HG02852 (cell line): Measurements from ENCODE around the gene OPRL1.

Source experiments
- ATAC-seq: cut with Tn5 transposase; IDR thresholded peaks from one replicate; pipeline ENCODE4 v1.9.1; 2021; ENCODE audit warnings: mild to moderate bottlenecking, moderate library complexity; ENCODE audit not compliant: unreplicated experiment

OPRL1 gene

DNA sequence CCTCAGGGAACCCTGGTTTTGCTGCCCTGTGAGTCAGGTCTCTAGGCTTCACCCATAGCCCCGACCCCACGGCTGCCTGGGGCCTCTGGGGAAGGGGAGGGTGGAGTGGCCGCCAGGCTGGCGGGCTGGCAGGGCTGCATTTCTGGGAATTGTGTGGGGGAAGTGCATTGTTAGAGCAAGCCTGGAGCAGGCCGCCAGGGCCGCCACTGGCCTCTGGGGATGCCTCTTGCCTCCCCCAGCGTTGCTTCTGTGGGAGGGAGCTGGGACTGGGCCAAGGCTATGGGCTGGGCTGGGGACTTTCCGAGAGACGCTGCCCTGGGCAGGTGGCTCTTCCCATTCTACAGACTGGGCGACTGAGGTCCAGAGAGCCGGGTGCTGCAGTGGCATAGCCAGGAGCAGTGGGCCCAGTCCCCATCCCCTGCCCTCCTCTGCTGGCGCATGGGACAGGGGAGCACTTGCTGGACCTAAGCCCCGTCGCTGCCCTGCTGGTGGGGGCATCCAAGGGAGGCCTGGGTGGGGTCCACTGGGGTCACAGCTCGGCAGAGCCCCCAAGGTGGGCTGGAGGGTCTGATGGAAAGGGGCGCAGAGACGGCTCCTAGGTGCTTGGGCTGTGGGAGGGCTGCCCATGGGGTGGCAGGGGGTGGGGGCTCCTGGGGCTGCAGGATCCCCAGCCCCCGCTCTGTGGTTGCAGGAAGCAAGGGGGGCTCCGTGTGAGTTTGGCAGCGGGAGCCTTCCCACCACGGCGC is 23.8 kb upstream of the OPRL1 start:
- ATAC-seq, result no peak

DNA sequence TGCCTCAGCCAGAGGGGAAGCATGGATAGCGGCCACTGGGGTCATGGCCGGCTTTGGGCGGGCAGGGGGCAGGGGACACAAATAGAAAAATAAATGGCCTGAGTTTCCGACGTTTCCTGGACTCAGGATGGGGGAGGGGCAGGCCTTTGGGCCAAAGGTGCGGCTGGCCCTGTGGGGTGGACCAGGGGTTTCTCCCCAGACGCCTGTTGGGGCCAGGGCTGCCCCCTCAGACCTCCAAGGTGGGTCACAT is 23.3 kb upstream of the OPRL1 start:
- no peak for ATAC-seq

DNA sequence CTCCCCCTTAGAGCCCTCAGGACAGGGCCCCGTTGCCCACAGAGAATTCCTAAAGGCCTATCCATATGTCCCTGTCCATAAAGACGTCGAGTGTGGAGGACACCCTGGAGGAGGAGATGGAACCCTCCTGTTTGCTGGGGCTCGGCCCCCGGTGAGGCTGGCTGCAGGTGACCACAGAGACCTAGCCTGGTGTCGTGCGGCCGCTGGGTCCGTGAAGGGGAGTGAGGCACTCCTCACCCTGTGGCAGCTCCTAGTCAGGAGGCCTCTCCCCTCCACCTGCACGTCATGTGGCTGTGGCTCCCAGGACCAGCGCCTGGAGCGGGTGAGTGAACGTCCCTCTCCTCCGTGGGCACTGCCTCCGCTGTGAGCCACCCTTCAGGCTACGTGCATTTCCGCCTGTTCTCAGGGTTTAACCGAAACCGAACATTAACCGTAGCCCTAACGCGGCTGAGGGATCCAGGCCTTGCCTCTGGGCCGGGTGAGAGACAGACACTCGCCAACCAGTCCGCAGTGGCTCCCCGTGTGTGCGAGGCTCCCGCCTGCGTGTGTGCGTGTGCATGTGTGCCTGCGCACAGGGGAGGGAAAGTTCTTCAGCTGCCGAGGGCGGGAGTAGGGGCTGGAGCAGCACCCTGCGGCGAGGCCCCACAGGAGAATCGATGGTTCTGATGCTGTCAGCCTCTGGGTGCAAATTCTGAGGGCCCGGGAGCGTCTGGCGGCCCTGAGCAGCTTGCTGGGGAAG is 22.8 kb upstream of the OPRL1 start:
- no peak for ATAC-seq

DNA sequence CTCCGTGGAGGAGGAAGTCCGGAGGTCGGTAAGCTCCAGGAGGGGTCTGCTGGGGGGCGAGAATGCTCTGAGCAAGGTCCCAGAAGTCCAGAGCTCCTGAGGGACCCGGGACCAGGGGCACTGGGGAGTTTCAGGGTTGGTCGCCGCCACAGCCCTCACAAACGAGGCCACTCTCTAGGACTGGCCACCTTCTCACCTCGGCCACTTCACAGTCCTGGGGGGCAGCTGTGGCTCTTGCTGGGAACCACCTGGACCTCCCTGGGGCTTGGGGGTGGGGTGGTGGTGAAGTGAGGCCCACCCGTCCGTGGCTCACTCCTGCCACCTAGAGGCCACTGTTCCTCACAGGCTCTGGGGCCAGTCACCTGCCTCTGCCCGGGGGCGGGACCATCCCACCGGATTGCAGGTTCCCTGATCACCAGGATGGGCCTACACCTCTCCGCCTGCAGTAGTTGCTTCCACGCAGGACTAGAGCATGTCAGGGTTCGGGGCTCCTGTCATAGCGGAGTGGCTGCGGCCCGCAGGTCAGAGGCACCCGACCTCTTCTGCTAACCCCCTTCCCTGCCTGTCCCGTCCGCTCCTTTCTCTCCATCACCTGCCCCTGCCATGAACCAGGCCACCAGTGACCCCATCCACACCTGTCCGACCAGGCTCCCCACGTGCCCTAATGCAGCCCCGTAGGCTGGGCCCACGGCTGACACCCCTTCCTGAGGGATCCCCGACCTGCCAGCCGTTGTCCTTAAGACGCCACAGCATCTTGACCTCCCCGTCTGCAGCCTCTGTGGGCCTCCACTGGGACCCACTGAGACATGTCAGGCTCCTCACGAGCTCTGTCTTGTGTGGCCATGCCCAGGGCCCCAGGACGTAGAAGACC is 22.0 kb upstream of the OPRL1 start:
- no peak for ATAC-seq

DNA sequence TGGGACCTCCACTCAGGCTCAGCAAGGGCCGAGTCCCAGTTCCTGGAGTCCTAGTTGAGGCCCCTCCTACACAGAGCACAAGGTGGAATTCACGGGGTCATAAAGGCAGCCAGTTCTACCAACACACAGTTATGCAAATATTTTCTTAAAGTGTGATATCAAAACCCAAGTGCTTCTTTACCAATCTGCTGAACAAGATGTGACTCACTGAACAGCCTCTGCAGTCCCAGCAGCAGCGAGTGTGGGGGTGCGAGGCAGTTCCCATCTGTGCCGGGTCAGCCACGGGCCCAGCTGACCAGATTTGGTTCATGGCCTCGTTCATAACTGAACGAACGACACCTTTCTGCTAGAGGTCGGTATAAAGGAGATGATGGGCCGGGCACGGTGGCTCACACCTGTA is 21.3 kb upstream of the OPRL1 start:
- ATAC-seq, result no peak

DNA sequence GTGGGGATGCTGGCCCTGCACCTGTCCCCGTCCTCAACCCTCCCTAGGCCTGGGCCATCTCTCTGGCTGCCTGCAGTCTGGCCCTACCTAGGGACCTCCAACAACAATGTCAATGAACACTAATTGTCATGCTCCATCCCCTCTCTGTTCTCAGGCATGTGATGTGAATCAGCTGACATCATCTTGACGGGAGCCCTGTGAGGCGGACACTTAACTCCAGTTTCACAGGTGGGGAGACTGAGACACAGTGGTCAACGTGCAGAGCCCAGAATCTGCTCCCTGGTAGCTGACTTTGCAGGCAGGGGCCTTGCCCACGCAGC is 17.6 kb upstream of the OPRL1 start:
- ATAC-seq, result no peak

DNA sequence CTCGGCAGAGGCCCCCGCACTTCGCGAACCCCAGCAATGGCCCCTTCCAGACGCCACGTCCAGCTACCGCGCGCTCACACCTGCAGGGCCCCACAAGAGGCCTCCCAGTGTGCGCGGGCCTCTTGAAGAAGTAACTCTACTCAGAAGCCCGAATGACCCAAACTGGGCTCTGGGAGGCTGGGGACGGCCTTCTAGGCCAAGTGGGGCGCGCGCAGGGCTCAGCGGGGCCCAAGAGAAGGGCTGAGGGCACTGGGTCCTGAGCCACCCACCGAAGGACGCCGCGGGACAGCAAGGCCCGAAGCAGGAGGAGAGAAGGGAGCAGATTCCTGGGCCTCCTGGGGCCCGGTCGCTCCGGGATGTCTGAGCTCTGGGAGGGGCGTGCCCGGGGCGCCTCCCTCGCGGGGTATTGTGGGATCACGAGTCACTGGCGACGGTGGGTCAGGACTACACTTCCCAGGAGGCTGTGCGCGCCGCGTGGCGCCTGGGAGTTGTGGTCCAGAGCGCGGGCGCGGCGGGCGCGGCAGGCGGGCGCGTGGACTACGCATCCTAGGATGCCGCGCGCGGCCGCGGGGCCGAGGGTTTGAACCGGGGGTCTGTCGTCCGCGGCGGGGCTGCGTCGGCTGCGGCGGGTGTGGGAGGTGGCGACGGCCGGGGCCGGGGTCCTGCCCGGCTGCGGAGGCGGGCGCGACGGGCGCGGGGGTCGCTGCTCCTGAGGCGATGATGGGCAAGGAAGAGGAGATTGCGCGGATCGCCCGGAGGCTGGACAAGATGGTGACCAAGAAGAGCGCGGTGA is 17.1 kb upstream of the OPRL1 start, which contains the start of gene TCEA2:
TCEA2 (plus strand) TSS at position 603 of the 793 bp plus-strand sequence; CDS start at position 718, 115 bp downstream.
- ATAC-seq, result peak; percentile 89

GRCh38 chr20:64063389-64064144 is 16.3 kb upstream of the OPRL1 start:
- ATAC-seq, result no peak

GRCh38 chr20:64064145-64064698 is 15.7 kb upstream of the OPRL1 start:
- no peak for ATAC-seq

GRCh38 chr20:64065062-64065973 is 14.6 kb upstream of the OPRL1 start:
- no peak for ATAC-seq

DNA sequence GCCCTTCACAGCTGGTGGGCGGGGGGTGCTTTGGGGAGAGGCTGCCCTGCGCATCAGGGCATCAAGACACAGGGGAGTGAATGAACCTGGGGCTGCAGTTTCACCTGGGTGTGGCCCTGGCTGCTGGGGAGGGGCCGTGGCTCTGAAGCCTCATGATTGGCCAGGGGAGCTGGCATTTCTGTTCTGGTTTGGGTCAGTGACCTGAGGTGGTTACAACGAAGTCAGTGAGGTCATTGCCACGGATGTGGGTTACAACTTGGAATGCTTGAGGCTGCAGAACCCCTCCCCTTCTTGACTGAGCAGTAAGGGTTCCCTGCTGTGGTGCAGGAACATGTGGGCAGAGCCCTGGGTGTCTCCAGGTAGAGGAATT is 13.9 kb upstream of the OPRL1 start:
- ATAC-seq, result no peak

DNA sequence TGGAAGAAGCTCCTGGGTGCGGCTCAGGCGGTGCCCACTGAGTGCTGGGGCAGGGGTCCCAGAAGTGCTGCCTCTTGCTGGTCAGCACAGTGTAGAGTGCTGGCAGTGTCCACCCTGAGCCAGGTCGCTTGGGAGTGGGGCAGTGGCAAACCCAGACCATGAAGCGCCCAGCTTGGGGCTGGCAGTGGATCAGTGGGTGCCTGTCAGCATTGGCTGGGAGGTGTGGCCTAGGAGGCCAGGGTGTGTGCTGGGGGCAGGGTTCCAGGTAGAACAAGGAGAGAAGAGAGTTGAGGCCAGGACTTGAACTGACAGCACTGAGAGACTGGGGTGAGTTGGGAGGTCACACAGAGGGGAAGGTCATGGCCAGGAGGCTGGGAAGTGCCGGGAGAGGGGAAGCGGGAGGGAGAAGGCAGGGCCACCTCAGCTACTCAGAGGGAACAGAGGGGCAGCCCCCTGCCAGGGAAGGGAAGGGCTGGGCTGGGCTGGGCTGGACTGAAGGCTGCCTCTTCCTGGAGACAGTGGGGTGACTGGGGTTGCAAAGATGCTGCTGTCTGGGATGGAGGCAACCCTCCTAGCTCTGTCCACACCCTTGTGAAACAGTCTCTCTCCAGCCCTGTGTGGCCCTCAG is 12.8 kb upstream of the OPRL1 start:
- ATAC-seq, result no peak

- ATAC-seq, result no peak
Observed at GRCh38 chr20:64067733-64068307, 12.1 kb upstream of the OPRL1 start.

GRCh38 chr20:64068386-64069208 is 11.3 kb upstream of the OPRL1 start:
- no peak for ATAC-seq

- no peak for ATAC-seq
Observed at GRCh38 chr20:64069209-64069613, 10.7 kb upstream of the OPRL1 start.

- no peak for ATAC-seq
Observed at GRCh38 chr20:64069614-64070243, 10.2 kb upstream of the OPRL1 start.
